HCT116 (cell line): ENCODE results near the gene RNPS1.

Source experiments
- CTCF ChIP-seq, 3 experiments: fragments of 200-600 bp in 1 of 3; sonication (generic) in 1 of 3; IDR thresholded peaks in 2 of 3; conservative IDR thresholded peaks in 1 of 3; 2 replicates each; pipeline ENCODE4 v1.5.1; 2012 to 2017; ENCODE audit warnings: low read depth in 2 of 3, low read length in 2 of 3, antibody characterized with exemption in 1 of 3, borderline replicate concordance in 1 of 3, control low read depth in 1 of 3, mild to moderate bottlenecking in 1 of 3, mixed read lengths in 1 of 3, mixed run types in 1 of 3, moderate library complexity in 1 of 3; ENCODE audit not compliant: insufficient read depth in 1 of 3
- POLR2A ChIP-seq: IDR thresholded peaks from 2 replicates; pipeline ENCODE4 v1.7.0; 2011; ENCODE audit warnings: borderline replicate concordance; ENCODE audit not compliant: insufficient read depth, insufficient read length; ENCODE audit errors: extremely low read depth
- POLR2AphosphoS5 ChIP-seq: IDR thresholded peaks from 2 replicates; pipeline ENCODE4 v1.6.1; 2011; ENCODE audit warnings: mild to moderate bottlenecking, low read depth, low read length, moderate library complexity
- REST ChIP-seq: IDR thresholded peaks from 2 replicates; pipeline ENCODE4 v1.6.1; 2012; ENCODE audit warnings: low read depth
- ZNF274 ChIP-seq: fragments of 200-500 bp; sonication (Bioruptor generic); IDR thresholded peaks from 2 replicates; pipeline ENCODE4 v1.6.1; 2014; ENCODE audit warnings: mild to moderate bottlenecking, low read depth, low read length, inconsistent platforms

- TF ChIP-seq CTCF (IDR thresholded peaks at IDR 0.05 in 2 of 3, conservative IDR thresholded peaks at IDR 0.05 in 1 of 3; ENCODE audit: borderline replicate concordance in 1 of 3, insufficient read depth in 1 of 3, low read depth in 2 of 3, low read length in 2 of 3), result no peak
- no peak for TF ChIP-seq POLR2A
- TF ChIP-seq POLR2AphosphoS5, result no peak
- no peak for TF ChIP-seq REST
- no peak for TF ChIP-seq ZNF274
These were observed 11.3 kb upstream of the RNPS1 start for GRCh38 chr16:2278956-2279800.
